NCI-H2029 treated with DMSO at 0.1 percent for 48 hours (cell line): Measurements from ENCODE around the gene EDARADD.

Source experiments
- DNase-seq: peaks from one replicate; lab custom pipeline; 2025; lab: John Stamatoyannopoulos, UW

The EDARADD gene

DNA sequence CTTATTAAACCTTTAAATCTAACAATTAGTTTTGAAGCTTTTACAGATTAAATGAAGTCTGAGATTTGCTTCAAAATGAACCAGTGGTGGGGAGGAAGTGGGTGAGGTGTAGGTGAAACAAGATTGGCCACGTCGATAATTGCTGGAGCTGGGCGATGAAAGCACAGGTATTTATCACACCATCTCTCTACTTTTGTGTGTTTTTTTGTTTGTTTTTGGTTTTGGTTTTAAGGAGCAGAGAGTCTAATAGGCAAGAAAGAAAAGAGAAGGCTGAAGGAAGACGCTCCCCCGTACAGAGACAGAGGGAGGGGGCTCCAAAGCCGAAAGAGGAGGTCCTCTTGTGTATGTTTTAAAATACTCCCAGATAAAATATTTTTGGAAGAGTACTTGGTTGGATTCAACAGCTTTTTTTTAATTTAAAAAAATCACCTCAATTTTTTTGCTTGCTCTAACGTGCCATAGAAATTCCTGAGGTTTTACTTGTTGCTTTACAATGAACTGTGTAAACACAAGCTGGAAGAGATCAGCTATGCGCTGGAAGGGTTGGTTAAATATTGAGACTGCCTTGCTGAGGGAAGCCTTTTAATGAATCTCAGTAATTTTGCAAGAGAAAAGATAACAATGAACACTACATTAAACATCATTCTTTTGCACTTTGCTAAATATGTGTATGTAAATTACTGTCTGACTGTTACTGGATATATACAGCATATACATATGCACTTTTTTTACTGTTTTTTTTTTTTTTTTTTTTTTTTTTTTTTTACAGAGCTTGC is 123.0 kb downstream of the EDARADD start:
- peak; percentile 40 for DNase-seq

DNA sequence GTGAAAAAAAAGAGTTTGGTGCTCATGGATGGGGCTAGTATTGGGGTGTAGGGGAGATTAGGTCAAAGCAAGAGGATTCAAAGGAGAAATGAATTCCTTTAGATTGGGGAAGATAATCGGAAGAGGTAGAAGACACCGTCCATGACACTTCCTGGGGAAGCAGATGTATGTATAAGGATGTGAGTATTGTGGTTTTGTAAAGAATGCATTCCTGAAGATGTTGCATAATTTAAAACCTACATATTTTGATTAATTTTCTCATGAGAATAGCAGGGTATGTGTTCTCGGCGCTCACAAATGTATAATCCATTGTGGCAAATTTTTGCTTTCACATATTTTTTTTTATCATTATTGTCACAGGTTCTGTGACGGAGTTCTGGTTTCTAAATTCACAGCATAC is 124.2 kb downstream of the EDARADD start:
- no peak for DNase-seq

DNA sequence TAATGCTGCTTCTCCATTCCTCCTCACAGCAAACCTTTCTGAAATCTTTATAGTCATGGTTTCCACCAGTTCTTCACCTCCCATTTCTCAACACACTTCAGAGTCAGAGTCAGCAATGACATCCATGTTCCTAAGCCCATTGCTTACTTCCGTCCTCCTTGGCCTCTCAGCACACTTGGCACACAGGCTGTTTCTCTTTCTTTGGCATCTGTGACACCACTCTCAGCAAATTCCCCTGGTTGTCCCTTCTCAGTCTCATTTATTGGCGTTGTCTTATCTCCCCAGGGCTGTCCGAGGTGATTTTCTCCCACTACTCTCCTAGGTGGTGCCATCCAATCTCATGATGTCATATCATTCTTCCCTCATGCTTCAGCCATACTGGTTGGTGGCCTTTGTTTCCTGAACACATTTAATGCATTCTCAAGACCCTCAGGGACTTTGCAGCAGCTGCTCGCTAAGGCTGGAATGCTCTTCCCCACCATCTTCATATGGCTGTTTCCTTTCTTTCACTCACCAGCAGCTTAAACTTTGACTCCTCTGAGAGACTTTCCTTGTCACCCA is 126.4 kb downstream of the EDARADD start:
- no peak for DNase-seq

DNA sequence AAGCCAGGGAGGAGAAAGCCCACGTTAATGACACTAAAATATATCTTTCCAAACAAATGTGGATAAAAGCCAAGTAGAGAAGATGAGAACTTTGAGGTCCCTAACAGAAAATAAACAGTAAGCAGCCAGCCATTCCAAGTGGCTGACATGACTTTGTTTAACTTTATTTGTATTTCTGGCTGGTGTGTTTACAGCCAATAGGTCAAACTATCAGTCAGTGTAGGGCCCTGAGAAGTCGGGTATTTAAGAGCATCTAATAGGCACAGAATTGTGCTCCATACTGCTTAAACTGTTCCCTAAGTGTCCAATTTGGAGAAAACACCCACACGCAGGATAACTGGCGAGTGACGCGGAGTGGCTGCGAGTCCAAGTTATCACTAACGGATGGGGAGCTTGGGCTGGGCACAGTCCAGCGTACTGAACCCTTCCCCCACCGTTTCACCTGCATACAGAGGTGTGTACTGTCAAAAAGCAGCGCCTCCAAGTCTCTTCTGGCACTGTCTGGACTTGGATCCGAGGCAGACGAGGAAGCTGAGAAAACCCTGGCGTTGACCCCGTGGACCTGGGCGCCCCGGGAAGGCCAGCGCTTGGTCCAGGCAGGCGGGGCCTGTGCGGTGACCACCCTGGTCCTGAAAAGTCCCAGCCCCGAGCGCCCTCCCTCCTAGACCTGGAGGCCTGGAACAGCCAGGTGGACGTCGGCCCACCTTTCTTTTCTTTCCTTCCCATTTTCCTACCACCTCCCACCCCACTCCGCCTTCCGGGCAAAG is 129.0 kb downstream of the EDARADD start:
- peak; percentile 41 for DNase-seq

DNA sequence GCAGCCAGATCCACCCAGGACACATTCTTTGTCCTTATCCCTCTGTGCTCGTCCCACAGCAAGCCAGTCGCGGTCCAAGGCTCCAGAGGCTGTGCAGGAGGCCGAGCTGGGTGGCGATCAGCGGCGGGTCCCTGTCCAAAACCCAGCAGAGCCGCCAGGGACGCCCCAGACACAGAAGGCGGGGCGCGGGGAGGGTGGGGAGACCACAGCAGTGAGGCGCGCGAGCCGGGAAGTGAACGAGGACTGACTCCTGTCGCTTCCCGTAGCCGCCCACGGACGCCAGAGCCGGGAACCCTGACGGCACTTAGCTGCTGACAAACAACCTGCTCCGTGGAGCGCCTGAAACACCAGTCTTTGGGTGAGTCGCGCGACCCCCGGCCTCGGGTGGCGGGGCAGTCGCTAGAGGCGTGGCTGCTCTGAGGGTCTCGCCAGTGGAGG is 129.6 kb downstream of the EDARADD start, which contains the start of gene LGALS8:
TSS of gene LGALS8 (plus strand) at position 279 of the 438 bp plus-strand sequence. CDS start 2,089 bp downstream, outside the sequence.
- no peak for DNase-seq

DNA sequence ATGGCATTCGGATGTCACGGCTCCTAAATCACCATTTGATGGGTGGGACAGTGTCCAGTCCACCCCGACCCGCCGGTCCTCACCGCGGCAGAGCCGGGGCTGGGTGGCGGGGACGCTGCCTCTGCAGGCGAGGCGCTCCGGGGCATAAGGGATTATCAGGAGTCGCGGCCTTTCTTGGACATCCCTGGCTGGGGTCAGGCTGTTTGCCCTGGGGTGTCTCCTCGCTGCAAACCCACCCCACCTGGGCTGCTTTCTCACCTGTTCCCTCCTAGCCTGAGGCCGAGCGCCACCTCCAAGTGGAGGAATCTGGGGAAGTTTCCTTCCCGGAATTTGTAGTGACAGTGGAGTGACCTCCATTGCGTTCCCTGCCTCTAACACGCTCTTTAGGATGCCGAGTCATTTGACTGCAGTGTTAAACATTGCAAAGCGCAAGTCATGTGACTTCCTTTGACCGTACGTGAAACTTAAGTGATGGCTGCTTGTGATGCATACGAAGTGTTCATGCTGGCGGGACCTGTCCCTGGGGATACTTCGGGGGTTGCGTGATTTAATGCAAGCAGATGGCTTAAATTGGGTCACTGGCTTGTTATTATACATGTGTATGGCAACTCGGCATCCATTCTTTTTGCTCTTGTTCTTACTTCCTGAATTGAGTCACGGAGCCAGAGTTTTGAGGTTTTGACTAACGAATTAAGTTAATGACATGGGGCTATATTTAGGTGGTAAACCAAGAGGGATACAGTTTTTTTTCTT is 130.2 kb downstream of the EDARADD start:
- DNase-seq, result peak; percentile 54

DNA sequence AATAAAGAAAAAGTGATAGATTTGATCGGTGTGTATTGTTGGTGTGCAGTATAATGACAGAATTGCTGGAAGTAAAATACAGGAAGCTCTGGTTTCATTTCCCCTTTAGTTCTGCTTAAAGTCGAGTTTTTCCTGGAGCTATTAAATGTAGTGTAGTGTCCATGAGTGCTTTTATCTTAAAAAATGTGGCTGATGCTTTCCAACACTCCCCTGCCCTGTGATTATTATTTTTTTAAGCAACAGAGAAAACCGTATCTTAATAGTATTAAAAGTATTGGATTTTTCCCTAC is 130.8 kb downstream of the EDARADD start:
- DNase-seq, result no peak

DNA sequence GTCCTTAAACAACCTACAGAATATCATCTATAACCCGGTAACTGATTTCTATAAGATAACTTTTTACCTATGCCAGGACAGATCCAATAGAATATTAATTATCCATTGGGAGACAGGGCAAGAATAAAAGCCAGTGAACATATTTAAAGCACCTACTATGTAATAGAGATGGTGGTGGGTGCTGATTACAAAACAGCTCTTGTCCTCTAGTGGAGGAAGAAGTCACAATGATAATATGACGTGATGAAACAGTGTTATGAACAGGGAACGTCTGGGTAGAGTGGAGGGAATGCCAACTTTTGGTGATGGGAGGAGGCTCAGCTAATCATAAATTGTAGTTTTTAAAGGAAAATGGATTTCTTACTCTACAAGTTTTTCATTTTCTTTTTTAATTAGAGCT is 132.0 kb downstream of the EDARADD start:
- DNase-seq, result no peak

DNA sequence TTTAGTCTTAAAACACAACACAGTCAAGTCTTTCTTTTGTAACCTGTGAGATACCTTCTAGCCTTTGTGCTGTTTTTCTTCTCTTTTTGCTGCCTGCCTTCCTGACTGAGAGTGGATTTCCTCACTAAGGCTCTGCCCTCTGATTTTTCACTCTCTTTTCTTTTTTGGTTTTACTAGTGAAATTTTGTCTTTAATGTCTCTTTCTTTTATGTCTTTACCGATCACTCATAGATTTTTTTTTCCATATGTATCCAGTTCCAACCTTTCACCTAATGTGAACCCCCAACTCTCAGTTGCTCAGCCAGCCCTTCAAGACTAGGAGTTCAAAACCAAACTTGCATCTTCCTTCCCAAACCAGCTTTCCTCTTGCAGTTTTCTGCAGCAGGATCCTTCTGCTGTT is 136.2 kb downstream of the EDARADD start:
- no peak for DNase-seq

DNA sequence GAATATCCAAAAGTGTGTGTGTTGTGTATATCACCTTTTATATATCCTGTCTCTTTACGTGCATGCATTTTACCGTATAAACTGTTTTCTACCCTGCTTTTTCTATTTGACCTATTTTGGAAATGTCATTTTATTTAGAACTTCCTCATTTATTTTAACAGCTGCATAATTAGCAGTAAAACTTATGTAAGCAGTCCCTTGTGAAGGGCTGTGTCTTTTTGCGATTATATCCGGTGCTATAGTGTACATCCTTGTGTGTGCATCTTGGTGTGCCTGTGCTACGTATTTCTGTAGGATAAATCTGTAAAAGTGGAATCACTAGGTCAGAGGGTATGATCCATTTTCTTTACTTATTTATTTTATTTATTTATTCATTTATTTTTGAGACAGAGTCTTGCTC is 136.9 kb downstream of the EDARADD start:
- DNase-seq, result no peak

DNA sequence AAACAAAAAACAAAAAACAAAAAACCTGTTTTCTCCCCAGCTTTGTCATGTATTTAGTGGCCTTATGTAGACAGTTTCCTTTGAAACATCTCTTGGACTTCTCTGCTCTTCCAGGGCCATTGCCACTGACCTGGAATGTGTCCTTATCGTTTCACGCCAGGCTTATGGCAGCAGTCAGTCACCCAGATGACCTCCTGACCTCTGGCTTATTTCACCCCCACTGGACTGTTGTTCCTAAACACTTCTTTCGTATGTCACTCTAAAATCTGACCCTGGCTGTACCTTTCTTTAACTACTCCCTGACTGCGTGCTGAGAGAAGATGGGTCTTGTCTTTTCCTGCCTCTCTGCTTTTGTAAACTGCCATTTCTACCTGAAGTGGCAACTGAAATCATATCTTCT is 138.8 kb downstream of the EDARADD start:
- DNase-seq, result no peak

DNA sequence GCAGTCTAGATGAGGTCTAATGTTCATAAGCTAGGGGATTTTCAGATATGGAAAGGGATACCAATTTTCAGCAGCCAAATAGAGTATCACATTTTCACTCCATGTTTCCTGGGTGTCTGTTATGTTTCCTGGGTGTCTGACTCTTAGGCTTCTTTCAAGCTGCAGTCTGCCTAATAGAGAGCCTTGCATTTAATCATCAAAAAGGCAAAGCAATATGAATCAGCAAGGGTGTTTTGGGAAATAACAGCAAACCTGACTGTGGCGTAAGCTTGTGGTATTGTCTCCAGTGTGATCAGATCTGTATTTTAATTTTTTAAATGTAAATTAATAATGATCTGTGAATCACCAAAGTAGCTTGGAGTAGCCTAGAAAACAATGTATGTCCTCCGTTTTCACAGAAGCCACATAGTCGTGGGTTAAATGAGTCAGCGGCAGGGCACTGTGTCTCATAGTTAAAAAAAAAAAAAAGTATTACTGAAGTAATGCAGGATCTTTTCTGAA is 140.1 kb downstream of the EDARADD start:
- no peak for DNase-seq
